Stimulated activated naive B cell treated with anti-CD40 and anti-IgM and Interleukin-4, amounts not matched to agents 10 μg/mL and 1 μg/mL and 100 μg/mL, for 72 hours (primary cell): ENCODE measurements around the gene GPR17.

ENCODE experiments used
- ATAC-seq, 2 donors: fragments of 150-1000 bp; cut with Tn5 transposase; replicated peaks; 2 replicates each; pipeline ENCODE4 v1.10.0; 2021; ENCODE audit warnings: moderate library complexity in 1 of 2
- DNase-seq: peaks from one replicate; pipeline ENCODE4 v3.0.0; 2021
- H3K27ac Mint-ChIP-seq: one replicate; pipeline ENCODE4 v1.8.0; 2022; ENCODE audit warnings: mild to moderate bottlenecking, mixed read lengths
- H3K27me3 Mint-ChIP-seq, 2 donors: one replicate each; pipeline ENCODE4 v1.8.0; 2022; ENCODE audit warnings: mixed read lengths in 2 of 2
- H3K36me3 Mint-ChIP-seq, 2 donors: one replicate each; pipeline ENCODE4 v1.8.0; 2022; ENCODE audit warnings: mixed read lengths in 2 of 2, mild to moderate bottlenecking in 1 of 2
- H3K4me1 Mint-ChIP-seq, 2 donors: one replicate each; pipeline ENCODE4 v1.8.0; 2022; ENCODE audit warnings: mixed read lengths in 2 of 2, mild to moderate bottlenecking in 1 of 2
- H3K4me3 Mint-ChIP-seq, 2 donors: one replicate each; pipeline ENCODE4 v1.8.0; 2022; ENCODE audit warnings: mild to moderate bottlenecking in 2 of 2, mixed read lengths in 2 of 2, moderate library complexity in 1 of 2
- H3K9me3 Mint-ChIP-seq, 2 donors: one replicate each; pipeline ENCODE4 v1.8.0; 2022; ENCODE audit warnings: mixed read lengths in 2 of 2, mild to moderate bottlenecking in 1 of 2

Gene GPR17

DNA sequence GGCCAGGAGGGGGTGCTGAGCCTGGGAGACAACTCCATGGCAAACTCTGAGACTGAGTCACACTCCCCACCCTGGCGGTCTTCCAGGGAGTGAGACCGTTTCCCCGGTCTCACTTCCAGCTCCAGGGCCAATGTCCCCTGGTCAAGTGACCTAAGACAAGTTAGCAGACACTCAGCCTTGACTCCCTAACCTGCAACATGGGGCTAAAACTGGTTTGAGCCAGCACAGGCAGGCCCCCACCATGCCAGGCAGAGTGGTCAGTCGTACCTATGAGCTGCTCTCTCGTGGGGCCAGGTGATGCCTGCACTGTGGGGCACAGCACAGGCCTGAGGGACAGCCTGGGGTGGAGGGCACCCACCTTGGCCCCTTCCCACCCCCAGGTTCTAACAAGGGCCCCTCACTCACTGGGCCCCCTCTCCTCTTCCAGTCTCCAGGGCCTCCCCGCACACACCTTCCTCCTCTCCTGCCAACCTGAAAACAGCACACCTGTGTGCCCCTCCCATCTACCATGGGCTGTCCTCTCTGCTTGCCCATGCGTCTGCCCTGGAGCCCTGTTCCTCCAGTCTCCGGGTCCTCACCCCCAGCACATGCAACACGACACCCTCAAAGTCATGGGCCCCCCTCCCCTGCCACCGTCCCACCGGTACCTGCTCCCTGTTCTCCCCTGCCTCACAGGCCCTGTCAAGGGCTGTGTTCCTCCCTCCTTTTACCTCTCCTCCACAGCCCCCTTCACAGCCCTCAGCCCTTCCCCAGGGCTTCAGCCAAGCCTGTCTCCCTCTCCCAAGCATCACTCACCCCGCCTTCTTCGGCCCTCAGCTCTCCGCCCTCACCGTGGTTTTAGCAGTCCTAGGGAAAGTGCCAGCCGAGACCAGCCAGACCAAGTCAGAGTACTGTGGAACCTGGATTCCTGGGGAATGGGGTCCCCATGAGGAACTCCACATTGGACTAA, 1.6 kb downstream of the GPR17 start:
- Mint-ChIP-seq H3K9me3 (no peaks in the 10 kb centered on the region), H3K4me3 (no peak overlapping the region), H3K36me3 (peaks cover 0 to 1% of the 10 kb centered on the region in 2 donors), H3K27me3 (no peaks in the 10 kb centered on the region), H3K27ac (peak overlapping the region; percentile 68), H3K4me1 (peaks cover 47 to 75% of the 10 kb centered on the region in 2 donors)
- DNase-seq: no peak
- no peak for ATAC-seq

DNA sequence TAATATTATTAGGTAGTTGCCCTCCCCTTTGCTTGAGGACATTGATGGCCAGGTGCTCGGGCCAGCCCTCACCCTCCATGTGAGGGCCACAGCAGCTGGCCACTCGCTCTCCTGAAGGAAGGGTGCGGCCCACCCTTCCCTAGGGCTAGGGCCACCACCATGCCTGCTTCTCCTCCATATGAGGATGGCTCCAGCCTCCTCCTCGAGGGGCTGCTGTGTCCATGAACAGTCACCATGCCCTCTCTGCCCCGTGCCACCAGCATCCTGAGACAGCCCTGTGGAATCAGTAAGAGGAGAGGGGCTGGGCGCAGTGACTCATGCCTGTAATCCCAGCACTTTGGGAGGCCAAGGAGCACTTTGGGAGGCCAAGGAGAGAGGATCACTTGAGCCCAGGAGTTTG, 2.4 kb downstream of the GPR17 start:
- Mint-ChIP-seq H3K36me3 (peaks cover 0 to 1% of the 10 kb centered on the region in 2 donors), H3K27ac (peak overlapping the region; percentile 52), H3K4me3 (no peak overlapping the region), H3K27me3 (no peaks in the 10 kb centered on the region), H3K4me1 (peaks cover 55 to 80% of the 10 kb centered on the region in 2 donors), H3K9me3 (no peaks in the 10 kb centered on the region)
- DNase-seq: no peak
- no peak for ATAC-seq

GRCh38 chr2:127649100-127649611, 3.2 kb downstream of the GPR17 start:
- Mint-ChIP-seq H3K27me3 (peaks cover 0 to 6% of the 10 kb centered on the region in 2 donors), H3K27ac (no peak overlapping the region), H3K36me3 (peaks cover 0 to 1% of the 10 kb centered on the region in 2 donors), H3K9me3 (no peaks in the 10 kb centered on the region), H3K4me3 (no peak overlapping the region), H3K4me1 (peaks cover 58 to 82% of the 10 kb centered on the region in 2 donors)
- no peak for DNase-seq
- peak; percentile 27 to 34 for ATAC-seq

GRCh38 chr2:127649684-127650040, 3.7 kb downstream of the GPR17 start:
- H3K4me3 Mint-ChIP-seq: peak overlapping the region; percentile 17 to 69
- peak; percentile 81 to 85 for ATAC-seq
- peaks cover 0 to 1% of the 10 kb centered on the region in 2 donors for H3K36me3 Mint-ChIP-seq
- peaks cover 0 to 6% of the 10 kb centered on the region in 2 donors for H3K27me3 Mint-ChIP-seq
- DNase-seq: peak; percentile 75
- H3K4me1 Mint-ChIP-seq: peaks cover 58 to 81% of the 10 kb centered on the region in 2 donors
- H3K27ac Mint-ChIP-seq: peak overlapping the region; percentile 88
- H3K9me3 Mint-ChIP-seq: no peaks in the 10 kb centered on the region

- Mint-ChIP-seq H3K4me1 (peaks cover 58 to 81% of the 10 kb centered on the region in 2 donors), H3K36me3 (peaks cover 0 to 1% of the 10 kb centered on the region in 2 donors), H3K27me3 (peaks cover 0 to 6% of the 10 kb centered on the region in 2 donors), H3K4me3 (no peak overlapping the region), H3K27ac (peak overlapping the region; percentile 51), H3K9me3 (no peaks in the 10 kb centered on the region)
- DNase-seq (no peak), ATAC-seq (peak; percentile 7 to 19)
Measured at GRCh38 chr2:127650041-127650784, 4.3 kb downstream of the GPR17 start.

DNA sequence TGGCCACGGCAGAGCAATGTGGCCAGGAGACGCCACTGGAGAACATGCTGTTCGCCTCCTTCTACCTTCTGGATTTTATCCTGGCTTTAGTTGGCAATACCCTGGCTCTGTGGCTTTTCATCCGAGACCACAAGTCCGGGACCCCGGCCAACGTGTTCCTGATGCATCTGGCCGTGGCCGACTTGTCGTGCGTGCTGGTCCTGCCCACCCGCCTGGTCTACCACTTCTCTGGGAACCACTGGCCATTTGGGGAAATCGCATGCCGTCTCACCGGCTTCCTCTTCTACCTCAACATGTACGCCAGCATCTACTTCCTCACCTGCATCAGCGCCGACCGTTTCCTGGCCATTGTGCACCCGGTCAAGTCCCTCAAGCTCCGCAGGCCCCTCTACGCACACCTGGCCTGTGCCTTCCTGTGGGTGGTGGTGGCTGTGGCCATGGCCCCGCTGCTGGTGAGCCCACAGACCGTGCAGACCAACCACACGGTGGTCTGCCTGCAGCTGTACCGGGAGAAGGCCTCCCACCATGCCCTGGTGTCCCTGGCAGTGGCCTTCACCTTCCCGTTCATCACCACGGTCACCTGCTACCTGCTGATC, 4.9 kb downstream of the GPR17 start:
- Mint-ChIP-seq H3K4me1 (peaks cover 58 to 78% of the 10 kb centered on the region in 2 donors), H3K36me3 (peaks cover 0 to 1% of the 10 kb centered on the region in 2 donors), H3K27ac (no peak overlapping the region), H3K27me3 (peaks cover 0 to 6% of the 10 kb centered on the region in 2 donors), H3K4me3 (no peak overlapping the region), H3K9me3 (no peaks in the 10 kb centered on the region)
- ATAC-seq: no peak
- no peak for DNase-seq

DNA sequence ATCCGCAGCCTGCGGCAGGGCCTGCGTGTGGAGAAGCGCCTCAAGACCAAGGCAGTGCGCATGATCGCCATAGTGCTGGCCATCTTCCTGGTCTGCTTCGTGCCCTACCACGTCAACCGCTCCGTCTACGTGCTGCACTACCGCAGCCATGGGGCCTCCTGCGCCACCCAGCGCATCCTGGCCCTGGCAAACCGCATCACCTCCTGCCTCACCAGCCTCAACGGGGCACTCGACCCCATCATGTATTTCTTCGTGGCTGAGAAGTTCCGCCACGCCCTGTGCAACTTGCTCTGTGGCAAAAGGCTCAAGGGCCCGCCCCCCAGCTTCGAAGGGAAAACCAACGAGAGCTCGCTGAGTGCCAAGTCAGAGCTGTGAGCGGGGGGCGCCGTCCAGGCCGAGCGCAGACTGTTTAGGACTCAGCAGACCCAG, 5.4 kb downstream of the GPR17 start:
- Mint-ChIP-seq H3K36me3 (peaks cover 0 to 1% of the 10 kb centered on the region in 2 donors), H3K27me3 (peaks cover 0 to 6% of the 10 kb centered on the region in 2 donors), H3K27ac (no peak overlapping the region), H3K4me1 (peaks cover 58 to 72% of the 10 kb centered on the region in 2 donors), H3K9me3 (no peaks in the 10 kb centered on the region), H3K4me3 (no peak overlapping the region)
- ATAC-seq: no peak
- no peak for DNase-seq

GRCh38 chr2:127651971-127652550, 6.1 kb downstream of the GPR17 start:
- Mint-ChIP-seq H3K27me3 (peaks cover 0 to 6% of the 10 kb centered on the region in 2 donors), H3K9me3 (no peaks in the 10 kb centered on the region), H3K4me1 (peaks cover 57 to 69% of the 10 kb centered on the region in 2 donors), H3K27ac (peak overlapping the region; percentile 43), H3K36me3 (peaks cover 0 to 1% of the 10 kb centered on the region in 2 donors), H3K4me3 (no peak overlapping the region)
- no peak for DNase-seq
- ATAC-seq: peak; percentile 53 to 54

- peaks cover 50 to 63% of the 10 kb centered on the region in 2 donors for H3K4me1 Mint-ChIP-seq
- ATAC-seq: no peak
- H3K9me3 Mint-ChIP-seq: no peaks in the 10 kb centered on the region
- no peak for DNase-seq
- peak overlapping the region; percentile 38 for H3K27ac Mint-ChIP-seq
- no peak overlapping the region for H3K4me3 Mint-ChIP-seq
- peaks cover 0 to 1% of the 10 kb centered on the region in 2 donors for H3K36me3 Mint-ChIP-seq
- peaks cover 0 to 6% of the 10 kb centered on the region in 2 donors for H3K27me3 Mint-ChIP-seq
Measured at GRCh38 chr2:127652786-127653357, 6.9 kb downstream of the GPR17 start.

GRCh38 chr2:127653421-127654083, 7.6 kb downstream of the GPR17 start:
- Mint-ChIP-seq H3K4me3 (no peak overlapping the region), H3K27me3 (peaks cover 0 to 6% of the 10 kb centered on the region in 2 donors), H3K4me1 (peaks cover 45 to 57% of the 10 kb centered on the region in 2 donors), H3K36me3 (peaks cover 0 to 1% of the 10 kb centered on the region in 2 donors), H3K9me3 (no peaks in the 10 kb centered on the region), H3K27ac (no peak overlapping the region)
- ATAC-seq (no peak), DNase-seq (no peak)

DNA sequence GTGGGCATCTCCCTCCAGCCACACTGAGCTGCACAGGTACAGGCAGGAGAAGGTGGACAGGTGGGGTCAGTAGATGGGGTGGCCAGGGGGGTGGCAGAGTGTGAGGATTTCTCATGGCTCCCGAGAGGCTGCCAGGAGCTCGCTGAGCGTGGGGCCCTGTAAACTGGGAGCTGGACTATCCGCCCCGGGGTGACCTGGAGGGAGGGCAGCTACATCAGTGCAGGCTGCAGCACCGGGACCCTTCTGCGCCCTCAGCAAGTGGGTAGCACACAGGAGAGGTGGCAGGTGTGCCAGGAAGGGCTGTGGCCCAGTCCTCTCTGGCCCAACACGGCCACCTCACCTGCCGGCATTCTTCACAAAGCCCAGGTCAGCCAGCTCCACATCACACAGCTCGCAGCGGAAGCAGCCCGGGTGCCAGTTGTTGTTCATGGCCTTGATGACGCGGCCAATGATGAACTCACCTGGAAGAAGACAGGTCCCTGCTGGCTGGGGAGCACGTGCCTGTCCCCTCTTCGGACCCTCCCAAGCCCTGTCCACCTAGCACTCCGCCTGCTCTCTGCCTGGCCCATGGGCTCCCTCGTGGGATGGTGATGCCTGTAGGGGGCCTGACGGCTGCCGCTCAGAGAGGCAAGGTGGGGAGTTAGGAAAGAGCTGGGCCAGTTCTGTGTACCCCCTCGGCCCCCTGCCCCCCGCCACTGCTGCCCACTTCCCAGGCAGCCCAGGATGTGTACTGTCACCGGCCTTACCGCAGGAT, 8.3 kb downstream of the GPR17 start:
- no peaks in the 10 kb centered on the region for H3K9me3 Mint-ChIP-seq
- H3K4me1 Mint-ChIP-seq: peaks cover 43 to 57% of the 10 kb centered on the region in 2 donors
- H3K36me3 Mint-ChIP-seq: peaks cover 0 to 1% of the 10 kb centered on the region in 2 donors
- no peak for DNase-seq
- H3K27me3 Mint-ChIP-seq: peaks cover 0 to 6% of the 10 kb centered on the region in 2 donors
- ATAC-seq: no peak
- H3K4me3 Mint-ChIP-seq: no peak overlapping the region
- no peak overlapping the region for H3K27ac Mint-ChIP-seq

DNA sequence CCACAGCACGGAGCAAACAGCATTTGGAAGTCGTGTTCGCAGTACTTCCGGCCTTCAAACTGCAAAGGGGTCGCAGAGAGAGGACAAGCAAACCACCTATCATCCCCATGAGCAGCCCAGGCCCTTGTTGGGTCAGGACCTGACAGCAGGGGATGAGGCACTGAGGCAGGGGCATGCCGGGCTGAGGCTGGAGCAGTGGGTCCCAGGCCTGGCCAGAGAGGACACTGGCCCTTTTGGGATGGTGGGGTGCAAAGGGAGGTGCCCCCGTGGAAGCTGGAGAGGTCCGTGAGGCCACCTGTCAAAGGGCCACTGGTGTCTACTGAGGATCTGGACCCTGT, 8.9 kb downstream of the GPR17 start:
- Mint-ChIP-seq H3K4me3 (no peak overlapping the region), H3K4me1 (peaks cover 41 to 57% of the 10 kb centered on the region in 2 donors), H3K36me3 (peaks cover 0 to 1% of the 10 kb centered on the region in 2 donors), H3K27ac (no peak overlapping the region), H3K27me3 (peaks cover 0 to 6% of the 10 kb centered on the region in 2 donors), H3K9me3 (no peaks in the 10 kb centered on the region)
- DNase-seq: no peak
- ATAC-seq: no peak
